Fibroblast of skin of right biceps (primary cell): ENCODE measurements around the gene LTB4R2.

Experiments
- DNase-seq: peaks from one replicate; pipeline ENCODE4 v3.0.0-alpha.2; 2013

The LTB4R2 gene

DNA sequence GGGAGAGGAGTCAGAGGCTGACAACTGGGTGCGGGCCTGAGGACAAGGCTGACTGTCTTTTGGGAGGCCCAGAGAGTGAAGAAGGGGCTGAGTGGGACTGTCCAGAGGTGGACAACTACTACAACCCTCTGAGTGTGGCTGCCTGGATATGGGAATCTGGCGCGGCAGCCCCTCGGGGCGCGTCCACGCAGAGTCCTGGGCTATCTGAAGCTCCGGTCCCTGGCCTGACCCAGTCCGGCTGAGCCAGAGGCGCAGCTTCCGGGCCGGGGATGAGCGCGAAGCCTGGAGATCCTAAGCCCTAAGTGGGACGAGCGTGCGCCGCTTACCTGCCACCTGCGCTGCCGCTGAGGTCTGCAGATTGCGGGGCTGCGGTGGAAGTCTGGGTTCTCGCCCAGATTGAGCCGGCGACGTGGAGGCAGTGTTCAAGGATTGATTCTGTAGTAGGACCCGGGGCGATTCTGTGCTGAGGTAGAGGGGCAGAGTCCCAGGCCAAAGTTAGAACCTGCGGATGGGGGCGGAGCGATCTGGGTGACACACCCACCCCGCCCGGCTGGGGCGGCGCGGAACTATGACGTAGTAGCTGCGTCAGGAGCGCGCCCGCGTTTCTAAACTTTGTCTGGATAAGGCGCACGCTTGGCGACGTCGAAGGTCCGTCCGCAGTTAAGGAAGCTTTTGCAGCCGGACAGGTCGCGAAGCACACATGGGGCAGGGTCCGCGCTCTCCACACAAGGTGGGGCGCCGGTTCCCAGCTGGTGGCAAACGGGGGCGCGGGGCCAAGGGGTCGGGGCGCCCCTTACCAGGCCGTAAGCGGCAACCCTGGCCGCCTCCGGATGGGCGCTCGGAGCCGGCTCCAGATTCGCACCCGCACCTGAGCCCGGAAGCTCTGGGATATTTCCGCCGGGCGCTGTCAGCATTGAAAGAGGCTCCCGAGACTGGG is 10.4 kb upstream of the LTB4R2 start, which contains the start of the genes DHRS1 and NOP9:
Gene DHRS1, minus strand, starts transcription at position 526 of the 937 bp plus-strand sequence. CDS start 674 bp downstream, outside the sequence.
Gene NOP9, plus strand, starts transcription at position 596 of the 937 bp plus-strand sequence. Its CDS starts 105 bp downstream, at position 701.
- peak; percentile 88 for DNase-seq

DNA sequence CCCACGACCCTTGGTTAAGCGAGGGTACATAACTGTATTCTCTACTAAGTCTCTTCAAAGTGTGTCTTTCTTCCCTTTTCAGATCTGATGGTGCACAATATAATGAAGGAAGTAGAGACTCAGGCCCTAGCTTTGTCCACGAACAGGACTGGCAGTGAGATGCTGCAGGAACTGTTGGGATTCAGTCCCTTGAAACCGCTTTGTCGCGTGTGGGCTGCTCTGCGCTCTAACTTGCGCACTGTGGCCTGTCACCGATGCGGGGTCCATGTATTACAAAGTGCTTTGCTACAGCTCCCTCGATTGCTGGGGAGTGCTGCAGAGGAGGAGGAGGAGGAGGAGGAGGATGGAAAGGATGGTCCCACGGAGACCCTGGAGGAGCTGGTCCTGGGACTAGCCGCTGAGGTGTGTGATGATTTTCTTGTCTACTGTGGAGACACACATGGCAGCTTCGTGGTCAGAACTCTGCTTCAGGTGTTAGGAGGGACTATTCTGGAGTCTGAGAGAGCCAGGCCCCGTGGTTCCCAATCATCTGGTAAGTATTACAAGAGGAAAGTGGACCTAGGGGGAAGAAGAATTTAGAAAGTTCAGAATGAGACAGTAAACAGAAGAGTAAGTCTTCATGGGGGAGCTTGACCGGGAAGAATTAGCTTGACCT is 9.5 kb upstream of the LTB4R2 start:
- no peak for DNase-seq

GRCh38 chr14:24304019-24304387 is 5.9 kb upstream of the LTB4R2 start:
- DNase-seq, result no peak

DNA sequence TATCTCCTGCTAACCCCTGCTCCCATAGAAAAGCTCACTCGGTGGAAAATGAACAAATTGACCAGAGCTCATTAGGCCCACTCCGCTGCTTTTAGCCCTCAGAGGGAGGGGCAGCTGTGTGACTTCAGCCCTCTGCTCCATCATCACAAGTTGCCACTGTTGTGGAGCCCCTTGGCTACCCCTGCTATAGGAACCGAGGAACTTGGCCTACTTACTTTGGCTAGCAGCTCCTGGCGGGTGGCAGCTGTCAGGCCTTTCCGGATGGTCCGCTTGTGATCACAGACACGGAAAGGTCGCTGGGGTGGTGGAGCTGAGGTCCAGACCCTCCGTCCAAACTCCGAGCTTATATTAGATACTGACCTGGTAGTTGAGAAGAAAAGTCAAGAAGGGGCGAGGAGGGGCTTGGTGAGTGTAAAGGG is 2.8 kb upstream of the LTB4R2 start:
- DNase-seq, result no peak

DNA sequence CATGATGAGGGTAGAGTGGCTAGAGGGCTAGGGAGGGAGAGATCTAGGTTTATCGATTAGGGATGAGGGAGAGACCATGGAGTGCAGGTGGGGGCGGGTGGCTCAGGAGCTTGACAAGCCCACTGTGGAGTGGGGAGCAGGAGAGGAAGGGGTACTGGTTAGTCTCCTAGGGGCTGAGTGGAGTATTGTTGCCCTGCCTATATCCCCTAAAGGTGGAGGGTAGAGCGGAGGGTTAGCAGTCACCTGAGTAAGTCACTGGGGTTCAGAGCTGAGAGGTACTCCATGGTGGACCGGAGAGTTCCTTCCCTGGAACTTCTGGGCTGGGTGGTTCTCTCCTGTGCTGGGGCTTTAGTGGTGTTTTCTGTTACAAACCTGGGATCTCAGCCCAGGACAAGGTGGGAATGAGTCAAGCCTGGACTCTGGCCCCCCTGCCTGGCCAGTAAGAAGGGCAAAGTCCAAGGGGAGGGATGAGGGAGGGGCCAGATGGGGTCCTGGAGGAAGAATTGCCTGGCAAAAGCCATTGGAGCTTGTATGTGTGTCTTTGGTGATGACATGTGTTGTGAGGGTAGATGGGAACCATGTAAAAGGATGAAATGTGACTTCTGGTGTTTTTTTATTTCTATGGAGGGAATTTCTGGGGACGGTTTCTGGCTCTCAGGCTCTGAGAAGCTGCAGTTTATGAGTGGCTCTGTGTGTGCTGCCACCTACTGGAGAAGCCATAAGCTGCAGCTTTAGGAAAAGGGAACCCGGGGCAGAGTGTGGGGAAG is 2.2 kb upstream of the LTB4R2 start, which contains the start of gene CIDEB:
Gene CIDEB, minus strand, starts transcription at position 403 of the 767 bp plus-strand sequence. Its CDS starts 119 bp downstream, at position 284.
- peak; percentile 53 for DNase-seq

DNA sequence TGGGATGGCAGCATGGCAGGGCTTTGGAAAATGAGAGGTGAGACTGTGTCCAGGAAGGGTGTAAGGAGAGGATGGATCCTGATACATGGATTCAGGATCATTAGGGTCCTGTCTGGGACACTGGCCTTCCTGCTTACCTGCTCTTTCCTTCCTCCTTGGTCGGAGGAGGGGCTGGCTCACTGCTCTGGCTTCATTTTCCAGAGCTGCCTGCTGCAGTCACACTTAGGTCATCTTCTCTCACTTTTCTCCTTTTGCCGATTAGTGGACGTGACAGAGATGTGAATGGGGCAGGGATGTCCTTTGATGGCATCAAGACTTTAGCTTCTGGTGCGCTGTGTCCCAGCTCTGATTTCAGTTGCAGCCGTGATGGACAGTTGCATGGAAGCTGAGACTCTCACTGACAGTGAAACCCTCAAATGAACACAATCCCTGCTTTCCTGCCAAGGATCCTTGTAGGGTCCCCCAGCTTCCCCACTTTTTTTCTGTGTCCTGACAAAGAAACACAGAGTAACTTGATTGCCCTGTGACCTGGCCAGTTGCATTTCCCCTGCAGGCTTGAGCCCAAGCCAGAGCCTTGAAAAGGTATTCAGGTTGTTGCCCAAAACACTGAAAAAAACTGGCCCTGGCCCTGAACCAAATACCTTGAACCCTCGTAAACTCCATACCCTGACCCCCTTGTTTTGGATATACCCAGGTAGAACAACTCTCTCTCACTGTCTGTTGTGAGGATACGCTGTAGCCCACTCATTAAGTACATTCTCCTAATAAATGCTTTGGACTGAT is 1.4 kb upstream of the LTB4R2 start:
- no peak for DNase-seq

DNA sequence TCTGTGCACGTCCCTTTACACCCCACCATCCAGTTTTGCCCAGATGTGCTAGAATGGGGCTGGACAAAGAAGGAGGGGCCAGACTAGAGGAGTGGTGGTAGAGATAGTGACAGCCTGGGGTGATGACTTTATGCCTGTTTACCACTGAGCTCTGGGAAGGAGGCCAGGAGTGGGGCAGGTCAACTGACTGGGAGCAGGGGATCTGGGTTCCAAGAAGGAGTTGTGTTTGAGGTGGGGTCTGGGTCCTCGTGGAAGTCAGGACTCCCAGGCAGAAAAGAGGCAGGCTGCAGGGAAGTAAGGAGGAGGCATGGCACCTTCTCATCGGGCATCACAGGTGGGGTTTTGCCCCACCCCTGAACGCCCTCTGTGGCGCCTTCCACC is 315 bp downstream of the LTB4R2 start:
- DNase-seq, result no peak

DNA sequence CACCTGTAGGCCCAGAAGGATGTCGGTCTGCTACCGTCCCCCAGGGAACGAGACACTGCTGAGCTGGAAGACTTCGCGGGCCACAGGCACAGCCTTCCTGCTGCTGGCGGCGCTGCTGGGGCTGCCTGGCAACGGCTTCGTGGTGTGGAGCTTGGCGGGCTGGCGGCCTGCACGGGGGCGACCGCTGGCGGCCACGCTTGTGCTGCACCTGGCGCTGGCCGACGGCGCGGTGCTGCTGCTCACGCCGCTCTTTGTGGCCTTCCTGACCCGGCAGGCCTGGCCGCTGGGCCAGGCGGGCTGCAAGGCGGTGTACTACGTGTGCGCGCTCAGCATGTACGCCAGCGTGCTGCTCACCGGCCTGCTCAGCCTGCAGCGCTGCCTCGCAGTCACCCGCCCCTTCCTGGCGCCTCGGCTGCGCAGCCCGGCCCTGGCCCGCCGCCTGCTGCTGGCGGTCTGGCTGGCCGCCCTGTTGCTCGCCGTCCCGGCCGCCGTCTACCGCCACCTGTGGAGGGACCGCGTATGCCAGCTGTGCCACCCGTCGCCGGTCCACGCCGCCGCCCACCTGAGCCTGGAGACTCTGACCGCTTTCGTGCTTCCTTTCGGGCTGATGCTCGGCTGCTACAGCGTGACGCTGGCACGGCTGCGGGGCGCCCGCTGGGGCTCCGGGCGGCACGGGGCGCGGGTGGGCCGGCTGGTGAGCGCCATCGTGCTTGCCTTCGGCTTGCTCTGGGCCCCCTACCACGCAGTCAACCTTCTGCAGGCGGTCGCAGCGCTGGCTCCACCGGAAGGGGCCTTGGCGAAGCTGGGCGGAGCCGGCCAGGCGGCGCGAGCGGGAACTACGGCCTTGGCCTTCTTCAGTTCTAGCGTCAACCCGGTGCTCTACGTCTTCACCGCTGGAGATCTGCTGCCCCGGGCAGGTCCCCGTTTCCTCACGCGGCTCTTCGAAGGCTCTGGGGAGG is 985 bp downstream of the LTB4R2 start, which contains the start of gene LTB4R:
Gene LTB4R, plus strand, starts transcription at position 857 of the 959 bp plus-strand sequence. CDS start 4,150 bp downstream, outside the sequence.
- peak; percentile 73 for DNase-seq

DNA sequence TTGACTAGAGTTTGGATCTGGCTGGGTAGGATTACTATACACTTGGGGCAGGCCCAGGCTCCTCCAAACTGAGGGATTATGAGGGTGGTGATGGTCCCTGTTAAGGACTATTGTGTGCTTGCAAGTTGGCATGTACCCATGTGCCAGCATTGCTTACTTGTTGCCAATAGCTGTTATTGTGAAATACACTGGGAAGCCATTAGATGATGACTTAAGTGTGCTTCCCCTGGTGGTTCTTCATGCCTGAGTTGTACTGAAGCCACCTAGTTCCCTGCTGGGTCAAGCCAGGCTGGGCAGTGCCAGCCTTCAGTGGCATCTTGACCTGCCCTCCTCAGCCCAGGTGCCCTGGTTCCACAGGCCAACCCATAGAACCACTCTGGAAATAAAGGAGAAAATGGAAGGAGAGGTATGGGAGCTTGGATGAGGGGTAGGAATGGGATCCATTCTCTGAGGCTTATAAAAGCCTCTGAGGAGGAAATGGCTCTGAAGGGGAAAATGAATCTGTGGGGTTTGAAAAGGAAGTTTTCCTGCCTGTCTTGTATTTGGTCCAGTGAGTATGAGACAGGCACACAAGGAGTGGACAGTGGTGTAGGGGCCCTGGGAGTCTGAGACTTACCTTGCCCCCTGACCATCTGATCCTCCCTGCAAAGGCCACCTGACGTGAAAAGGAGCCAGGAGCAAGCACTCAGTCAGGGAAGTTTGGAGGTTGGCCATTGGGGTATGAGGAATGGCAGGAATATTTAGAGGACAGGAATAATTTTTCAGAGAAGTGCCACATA is 2.1 kb downstream of the LTB4R2 start:
- no peak for DNase-seq

DNA sequence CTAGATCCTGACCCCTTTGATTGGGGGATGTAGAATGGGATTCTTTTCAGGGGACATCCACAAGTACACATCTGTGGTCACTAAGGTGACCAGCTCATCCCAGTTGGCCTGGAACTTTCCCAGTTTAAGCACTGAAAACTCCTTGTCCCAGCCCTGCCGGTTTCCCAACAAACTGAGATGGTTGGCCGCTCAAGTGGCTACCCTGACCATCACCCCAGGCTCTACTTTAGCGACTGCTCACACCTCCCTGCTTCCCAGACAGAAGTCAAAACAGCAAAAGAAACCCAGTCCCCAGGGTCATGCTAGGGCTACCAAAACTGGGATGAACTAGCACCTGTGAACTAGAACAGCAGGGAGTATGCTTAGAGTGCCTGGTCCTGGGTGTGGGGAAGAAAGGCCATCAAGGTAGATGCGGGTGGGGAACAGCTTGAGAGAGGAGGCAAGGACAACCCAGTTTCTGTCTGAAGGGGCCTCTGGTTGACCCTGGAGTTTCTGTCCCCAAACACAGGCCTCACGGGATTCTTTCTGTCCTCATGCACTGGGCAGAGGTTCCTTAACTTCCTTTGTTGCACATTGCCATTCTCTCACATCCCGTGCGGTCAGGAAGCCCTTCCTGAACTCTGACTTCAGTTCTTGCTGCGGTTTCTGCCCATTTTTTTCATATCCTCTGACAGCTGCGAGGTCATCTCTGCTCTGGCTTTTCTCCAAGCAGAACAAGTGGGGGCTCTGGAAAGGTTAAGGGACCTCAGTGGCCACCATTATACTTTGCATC is 3.0 kb downstream of the LTB4R2 start:
- no peak for DNase-seq

DNA sequence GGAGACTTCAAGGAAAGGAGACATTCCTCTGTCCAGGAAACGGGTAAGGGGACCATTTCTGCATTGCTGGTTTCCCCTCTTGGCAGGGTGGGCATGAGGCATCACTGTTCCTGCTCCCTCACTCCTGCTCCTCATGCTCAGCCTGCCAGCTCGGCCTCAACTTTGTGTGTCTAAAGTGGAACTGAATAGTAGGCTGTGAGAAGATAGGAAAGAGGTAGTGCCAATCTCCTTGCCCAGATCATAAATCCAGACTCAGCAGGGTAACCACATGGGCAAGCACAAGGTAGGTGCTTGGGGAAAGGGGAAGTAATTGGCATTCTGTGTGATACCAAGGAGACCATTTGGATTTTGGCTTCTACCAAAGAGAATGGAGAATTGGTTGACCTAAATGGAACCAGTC is 4.0 kb downstream of the LTB4R2 start:
- no peak for DNase-seq

DNA sequence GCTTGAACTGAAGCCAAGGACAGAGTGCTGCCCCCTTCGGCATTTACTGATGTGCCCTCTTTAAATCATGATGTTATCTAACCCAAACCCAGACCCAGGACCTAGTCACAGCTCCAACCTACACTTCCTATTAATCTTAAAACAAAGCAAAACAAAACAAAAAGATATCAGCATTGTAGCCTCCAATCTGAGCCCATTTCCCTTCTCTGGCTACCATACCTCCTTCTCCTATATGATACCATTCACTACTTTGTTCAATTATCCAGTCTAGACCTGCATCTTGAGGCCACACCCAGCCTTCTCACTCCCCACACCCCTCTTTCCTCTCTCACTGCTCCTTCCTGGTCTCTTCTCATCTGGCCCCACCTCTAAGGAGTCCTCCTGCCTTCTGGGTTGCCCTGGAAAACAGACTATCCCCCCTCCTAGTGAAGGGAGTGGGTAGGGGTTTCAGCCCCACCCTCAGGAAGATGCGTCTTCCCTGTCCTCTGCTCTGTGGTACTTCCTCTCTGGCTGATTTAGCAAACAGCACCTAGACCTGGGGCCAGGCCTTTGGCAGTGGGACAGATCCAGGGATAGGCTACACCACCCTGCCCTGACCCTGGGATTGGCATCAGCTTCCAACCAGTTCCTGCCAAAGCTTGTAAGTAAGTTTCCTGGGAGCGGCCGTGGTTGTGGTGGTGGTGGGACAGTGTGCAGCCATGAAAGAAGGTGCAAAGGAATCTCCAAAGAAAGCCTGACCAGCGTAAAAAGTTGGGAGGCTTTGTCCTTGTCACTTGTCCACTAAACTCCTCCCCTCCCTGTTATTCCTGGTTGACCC is 4.6 kb downstream of the LTB4R2 start:
- no peak for DNase-seq

- no peak for DNase-seq
These were observed 5.4 kb downstream of the LTB4R2 start for GRCh38 chr14:24315243-24315806.

DNA sequence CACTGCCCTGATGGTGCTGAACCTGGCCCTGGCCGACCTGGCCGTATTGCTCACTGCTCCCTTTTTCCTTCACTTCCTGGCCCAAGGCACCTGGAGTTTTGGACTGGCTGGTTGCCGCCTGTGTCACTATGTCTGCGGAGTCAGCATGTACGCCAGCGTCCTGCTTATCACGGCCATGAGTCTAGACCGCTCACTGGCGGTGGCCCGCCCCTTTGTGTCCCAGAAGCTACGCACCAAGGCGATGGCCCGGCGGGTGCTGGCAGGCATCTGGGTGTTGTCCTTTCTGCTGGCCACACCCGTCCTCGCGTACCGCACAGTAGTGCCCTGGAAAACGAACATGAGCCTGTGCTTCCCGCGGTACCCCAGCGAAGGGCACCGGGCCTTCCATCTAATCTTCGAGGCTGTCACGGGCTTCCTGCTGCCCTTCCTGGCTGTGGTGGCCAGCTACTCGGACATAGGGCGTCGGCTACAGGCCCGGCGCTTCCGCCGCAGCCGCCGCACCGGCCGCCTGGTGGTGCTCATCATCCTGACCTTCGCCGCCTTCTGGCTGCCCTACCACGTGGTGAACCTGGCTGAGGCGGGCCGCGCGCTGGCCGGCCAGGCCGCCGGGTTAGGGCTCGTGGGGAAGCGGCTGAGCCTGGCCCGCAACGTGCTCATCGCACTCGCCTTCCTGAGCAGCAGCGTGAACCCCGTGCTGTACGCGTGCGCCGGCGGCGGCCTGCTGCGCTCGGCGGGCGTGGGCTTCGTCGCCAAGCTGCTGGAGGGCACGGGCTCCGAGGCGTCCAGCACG is 6.1 kb downstream of the LTB4R2 start:
- DNase-seq, result no peak

DNA sequence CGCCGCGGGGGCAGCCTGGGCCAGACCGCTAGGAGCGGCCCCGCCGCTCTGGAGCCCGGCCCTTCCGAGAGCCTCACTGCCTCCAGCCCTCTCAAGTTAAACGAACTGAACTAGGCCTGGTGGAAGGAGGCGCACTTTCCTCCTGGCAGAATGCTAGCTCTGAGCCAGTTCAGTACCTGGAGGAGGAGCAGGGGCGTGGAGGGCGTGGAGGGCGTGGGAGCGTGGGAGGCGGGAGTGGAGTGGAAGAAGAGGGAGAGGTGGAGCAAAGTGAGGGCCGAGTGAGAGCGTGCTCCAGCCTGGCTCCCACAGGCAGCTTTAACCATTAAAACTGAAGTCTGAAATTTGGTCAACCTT is 6.6 kb downstream of the LTB4R2 start:
- DNase-seq, result no peak

DNA sequence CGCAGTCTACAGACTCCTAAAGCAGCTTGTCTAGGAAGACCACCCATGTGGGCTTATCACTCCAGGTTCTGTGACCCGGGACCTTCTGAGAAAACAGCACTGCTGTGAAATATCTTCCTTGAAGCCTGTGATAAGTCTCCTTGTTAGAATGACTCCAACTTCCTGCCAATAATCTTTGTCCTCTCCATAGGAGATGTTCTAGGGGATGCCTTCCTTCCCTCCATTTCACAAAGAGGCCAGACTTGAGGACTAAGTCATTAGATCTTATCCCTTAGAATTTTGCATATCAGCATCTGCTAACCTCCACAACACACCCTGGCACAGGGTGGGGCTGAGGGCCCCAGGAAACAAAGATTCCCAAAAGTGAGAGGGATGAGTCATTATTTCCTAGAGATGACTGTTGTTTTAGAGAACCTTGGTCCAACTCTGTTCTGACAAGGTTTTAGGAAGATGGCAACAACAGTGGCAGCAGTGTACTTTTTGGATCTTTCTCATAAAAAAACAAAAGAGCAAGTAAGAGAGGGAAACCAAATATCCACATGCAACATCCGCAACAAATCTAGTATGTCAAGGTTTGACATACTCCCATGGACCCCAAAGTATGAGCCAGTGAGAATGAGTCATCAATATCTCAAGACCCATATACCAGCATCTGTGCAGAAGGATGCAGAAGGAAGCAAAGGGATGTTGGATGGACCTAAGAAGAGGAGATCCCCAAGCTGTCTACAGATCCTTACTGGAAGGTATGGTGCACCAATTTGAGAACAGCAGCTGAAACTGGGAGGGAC is 7.4 kb downstream of the LTB4R2 start:
- DNase-seq, result peak; percentile 49
